ENCODE results near the gene ATAT1. TPM values are rescaled to one million over a fixed set of nuclear protein-coding genes. Genes with fewer than 3 reads are reported as not detected.

ATAT1 gene
- total RNA-seq, 4 donors from 2014 or later: 8.5 to 10.2 (median 10.1) TPM; not detected in 1

- no peak for DNase-seq
- no peak for TF ChIP-seq CTCF (IDR thresholded peaks at IDR 0.05)
- TF ChIP-seq POLR2A (IDR thresholded peaks at IDR 0.05): no peak
- Histone ChIP-seq H3K36me3 (no peaks in the 10 kb centered on the region), H3K27ac (no peak overlapping the region), H3K4me3 (no peak overlapping the region), H3K4me1 (no peaks in the 10 kb centered on the region), H3K9me3 (no peaks in the 10 kb centered on the region), H3K27me3 (no peaks in the 10 kb centered on the region)
- intact Hi-C loops (cut with DNase I; ENCODE audit: low total_unique reads): loop anchor here (5.0 kb wide), 1 partner anchor 117 kb away; no protein-coding TSS in a partner anchor
Observed at GRCh38 chr6:30599625-30600324, 26.9 kb upstream of the ATAT1 start.

- intact Hi-C loops (cut with DNase I; ENCODE audit: low total_unique reads): no loop called here
- no peaks in the 10 kb centered on the region for H3K27me3 ChIP-seq
- H3K4me3 ChIP-seq: no peak overlapping the region
- no peak overlapping the region for H3K27ac ChIP-seq
- no peaks in the 10 kb centered on the region for H3K4me1 ChIP-seq
- H3K9me3 ChIP-seq: no peaks in the 10 kb centered on the region
- TF ChIP-seq POLR2A (IDR thresholded peaks at IDR 0.05): no peak
- TF ChIP-seq CTCF (IDR thresholded peaks at IDR 0.05): no peak
- no peaks in the 10 kb centered on the region for H3K36me3 ChIP-seq
- DNase-seq: peak in 1 of 2 donors; percentile 44
Observed at GRCh38 chr6:30600451-30600961, 26.2 kb upstream of the ATAT1 start.

- Histone ChIP-seq H3K36me3 (no peaks in the 10 kb centered on the region), H3K4me1 (no peaks in the 10 kb centered on the region), H3K4me3 (no peak overlapping the region), H3K27me3 (no peaks in the 10 kb centered on the region), H3K9me3 (no peaks in the 10 kb centered on the region), H3K27ac (no peak overlapping the region)
- TF ChIP-seq POLR2A (IDR thresholded peaks at IDR 0.05): no peak
- no peak for TF ChIP-seq CTCF (IDR thresholded peaks at IDR 0.05)
- intact Hi-C loops (cut with DNase I; ENCODE audit: low total_unique reads): no loop called here
- DNase-seq: no peak
Observed at GRCh38 chr6:30601436-30601814, 25.2 kb upstream of the ATAT1 start.

GRCh38 chr6:30601815-30602641 lies 24.6 kb upstream of the ATAT1 start:
- Histone ChIP-seq H3K36me3 (no peaks in the 10 kb centered on the region), H3K27ac (no peak overlapping the region), H3K4me1 (no peaks in the 10 kb centered on the region), H3K4me3 (no peak overlapping the region), H3K9me3 (no peaks in the 10 kb centered on the region), H3K27me3 (no peaks in the 10 kb centered on the region)
- TF ChIP-seq POLR2A (IDR thresholded peaks at IDR 0.05) (no peak), CTCF (IDR thresholded peaks at IDR 0.05) (no peak)
- no peak for DNase-seq
- intact Hi-C loops (cut with DNase I; ENCODE audit: low total_unique reads): no loop called here

- no peaks in the 10 kb centered on the region for H3K36me3 ChIP-seq
- H3K27ac ChIP-seq: no peak overlapping the region
- no peaks in the 10 kb centered on the region for H3K9me3 ChIP-seq
- H3K4me1 ChIP-seq: no peaks in the 10 kb centered on the region
- intact Hi-C loops (cut with DNase I; ENCODE audit: low total_unique reads): no loop called here
- H3K27me3 ChIP-seq: no peaks in the 10 kb centered on the region
- no peak for TF ChIP-seq POLR2A (IDR thresholded peaks at IDR 0.05)
- no peak for DNase-seq
- H3K4me3 ChIP-seq: no peak overlapping the region
Observed at GRCh38 chr6:30603961-30604360, 22.7 kb upstream of the ATAT1 start.
